ENCODE measurements around the gene DYNLT4.
"Not testable (repeated sequence)": the region's sequence is repeated elsewhere in the genome, so short reads cannot be mapped to it uniquely, and the experiment has no call there.

Gene DYNLT4

GRCh38 chr1:44786841-44787426 lies 20.2 kb downstream of the DYNLT4 start:
- no peak for DNase-seq

DNA sequence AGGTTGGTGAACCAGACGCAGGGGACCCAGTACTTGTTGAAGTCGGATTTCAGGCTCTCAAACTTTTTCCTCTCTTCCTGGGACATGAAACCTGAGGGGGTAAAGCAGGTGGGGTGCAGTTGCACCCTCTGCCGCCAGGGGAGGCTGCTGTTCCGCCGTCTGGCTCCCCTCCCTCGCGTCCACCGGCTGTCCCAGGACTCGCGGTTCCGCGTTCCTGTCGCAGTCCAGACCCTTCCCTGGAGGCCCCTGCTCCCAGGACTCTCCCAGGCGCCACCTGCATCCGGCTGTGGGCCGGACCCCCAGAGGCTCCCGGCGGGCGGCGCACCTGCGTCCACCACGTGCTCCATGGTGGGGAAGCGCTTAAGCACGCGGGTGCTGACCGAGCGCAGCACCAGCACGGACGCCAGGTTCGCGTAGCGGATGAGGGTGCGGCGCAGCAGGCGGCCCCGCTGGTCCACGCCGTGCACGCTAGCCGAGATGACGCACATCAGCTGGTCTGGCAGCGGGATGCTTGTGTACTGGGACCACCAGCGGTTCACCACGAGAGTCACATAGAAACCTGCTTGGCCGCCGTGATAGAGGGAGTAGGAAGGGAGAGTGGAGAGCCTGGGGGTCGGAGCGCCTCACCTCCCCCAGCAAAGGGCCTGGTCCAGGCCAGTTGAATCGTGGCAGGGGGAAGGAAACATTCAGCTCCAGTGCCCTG lies 20.9 kb downstream of the DYNLT4 start:
- peak; percentile 79 for DNase-seq

DNA sequence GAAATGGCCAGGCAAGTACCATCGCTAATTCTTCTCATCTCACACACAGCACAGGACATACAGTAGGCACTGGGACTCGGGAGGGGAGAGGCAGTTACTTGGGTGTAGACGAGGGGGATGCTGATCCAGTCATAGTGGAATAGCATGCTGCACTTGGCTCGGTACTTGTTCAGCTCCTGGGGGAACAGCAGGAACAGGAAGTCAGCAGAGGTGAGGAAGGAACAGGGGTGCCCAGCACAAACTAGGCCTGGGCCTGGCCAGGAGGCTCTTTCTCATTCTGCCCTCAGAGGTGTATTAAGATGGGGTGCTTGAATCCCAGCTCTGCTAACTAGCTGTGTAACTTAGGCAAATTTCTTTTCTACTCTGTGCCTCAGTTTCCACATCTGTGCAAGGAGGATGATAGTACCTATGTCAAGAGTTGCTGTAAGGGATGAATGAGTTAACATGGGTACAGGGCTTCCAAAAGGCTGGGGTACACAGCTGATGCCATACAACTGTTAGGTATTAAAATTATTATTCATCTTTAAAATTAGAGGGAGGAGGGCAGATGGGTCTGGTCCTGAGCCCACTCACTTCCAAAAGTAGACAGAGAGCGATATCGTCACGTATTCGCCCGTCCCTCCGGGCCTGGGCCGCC lies 21.5 kb downstream of the DYNLT4 start:
- no peak for DNase-seq

- DNase-seq = no peak
Observed at GRCh38 chr1:44785029-44785380, 22.1 kb downstream of the DYNLT4 start.

DNA sequence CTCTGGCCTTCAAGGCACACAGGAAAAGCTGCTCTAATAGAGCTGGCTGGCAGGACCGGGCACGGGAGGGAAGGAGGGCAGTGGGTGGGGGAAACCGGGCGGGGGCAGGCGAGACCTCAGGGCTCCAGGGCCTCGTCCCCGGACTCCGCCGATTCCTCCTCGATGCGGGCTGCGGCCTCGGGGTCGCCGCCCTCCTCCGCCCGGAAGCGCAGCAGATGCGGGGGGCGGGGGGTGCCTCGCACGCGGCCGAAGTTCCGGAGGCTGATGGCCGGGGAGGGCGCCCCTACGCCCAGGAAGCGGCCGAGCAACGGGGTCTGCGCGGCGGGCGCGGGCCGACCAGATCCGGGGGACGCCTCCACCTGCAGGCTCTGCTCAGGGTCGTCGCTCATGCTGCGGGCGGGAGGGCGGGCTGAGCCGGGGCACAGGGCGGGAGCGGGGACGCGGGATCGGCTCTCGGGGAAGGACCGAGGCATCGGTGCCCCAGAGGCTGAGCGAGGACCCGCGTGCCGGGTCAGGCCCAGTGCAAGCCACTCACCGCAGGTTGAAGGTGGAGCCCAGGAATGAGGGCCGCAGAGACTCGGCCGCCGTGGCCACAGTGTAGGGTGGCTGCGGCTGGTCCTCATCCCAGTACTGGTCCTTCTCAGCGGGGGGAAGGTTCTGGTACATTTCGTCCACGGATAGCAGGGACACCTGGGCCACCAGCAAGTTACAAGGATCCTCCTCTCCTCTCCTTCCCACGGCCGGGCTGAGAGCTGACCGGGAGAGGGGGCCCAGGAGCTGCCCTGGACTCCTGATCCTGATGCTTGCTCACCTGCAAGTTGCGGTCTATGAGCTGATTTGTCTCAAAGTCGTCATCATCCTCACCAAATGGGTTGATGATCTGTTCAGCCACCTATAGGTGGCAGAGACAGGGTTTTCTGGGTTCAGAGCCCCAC lies 22.8 kb downstream of the DYNLT4 start:
- peak; percentile 34 for DNase-seq

- DNase-seq = no peak
Observed at GRCh38 chr1:44783697-44784093, 23.5 kb downstream of the DYNLT4 start.

DNA sequence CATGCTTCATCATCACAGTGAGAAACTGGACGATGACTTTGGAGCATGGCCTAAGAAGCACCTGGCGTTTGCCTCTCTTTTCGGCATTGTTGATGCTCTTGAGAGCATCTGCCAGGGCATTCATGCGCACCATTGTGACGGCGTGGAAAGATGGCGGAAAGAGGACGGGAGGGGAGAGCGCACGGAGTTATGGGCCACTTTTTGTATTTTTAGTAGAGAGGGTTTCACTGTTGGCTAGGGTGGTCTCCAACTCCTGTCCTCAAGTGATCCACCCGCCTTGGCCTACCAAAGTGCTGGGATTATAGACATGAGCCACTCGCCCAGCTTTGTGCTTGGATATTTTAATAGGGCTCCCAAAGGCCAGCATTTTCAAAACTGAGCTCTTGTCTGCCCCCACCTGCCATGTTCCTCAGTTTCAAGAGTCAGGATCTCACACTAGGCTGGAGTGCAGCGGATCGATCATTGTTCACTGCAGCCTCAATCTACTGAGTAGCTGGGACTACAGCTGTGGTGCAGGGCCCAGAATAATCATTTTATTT lies 26.5 kb downstream of the DYNLT4 start:
- no peak for DNase-seq

DNA sequence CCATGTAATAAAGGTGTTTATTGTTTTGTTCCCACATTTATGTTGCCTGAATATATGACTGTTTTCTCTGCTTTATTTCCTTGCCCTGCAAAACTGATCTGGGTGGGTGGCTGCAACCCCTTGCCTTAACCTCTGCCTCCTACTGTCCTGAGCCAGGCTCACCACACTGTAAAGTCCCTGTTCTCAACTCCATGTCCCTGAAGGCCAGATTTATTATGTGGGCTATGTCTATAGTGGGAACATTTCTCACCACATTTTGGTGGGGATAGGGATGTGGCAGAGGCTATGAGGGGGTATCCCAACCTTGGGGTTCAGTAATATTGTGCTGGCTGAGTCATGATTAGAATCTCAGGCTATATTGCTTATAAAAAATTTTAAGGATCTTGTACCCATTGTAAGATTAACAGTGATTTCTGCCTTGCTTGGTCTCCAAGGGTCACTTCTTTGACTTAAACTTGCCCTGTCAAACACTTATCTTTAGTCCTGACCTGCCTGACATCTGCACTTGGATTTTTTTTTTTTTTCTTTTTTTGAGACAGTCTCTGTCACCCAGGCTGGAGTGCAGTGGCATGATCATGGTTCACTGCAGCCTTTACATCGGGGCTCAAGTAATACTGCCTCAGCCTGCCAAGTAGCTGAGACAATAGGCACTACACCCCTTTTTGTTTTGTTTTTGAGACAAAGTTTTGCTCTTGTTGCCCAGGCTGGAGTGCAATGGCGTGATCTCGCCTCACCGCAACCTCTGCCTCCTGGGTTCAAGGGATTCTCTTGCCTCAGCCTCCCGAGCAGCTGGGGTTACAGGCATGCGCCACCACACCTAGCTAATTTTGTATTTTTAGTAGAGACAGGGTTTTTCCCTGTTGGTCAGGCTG lies 28.2 kb downstream of the DYNLT4 start:
- DNase-seq = no peak

- DNase-seq = no peak
Observed at GRCh38 chr1:44777969-44778635, 29.0 kb downstream of the DYNLT4 start.

DNA sequence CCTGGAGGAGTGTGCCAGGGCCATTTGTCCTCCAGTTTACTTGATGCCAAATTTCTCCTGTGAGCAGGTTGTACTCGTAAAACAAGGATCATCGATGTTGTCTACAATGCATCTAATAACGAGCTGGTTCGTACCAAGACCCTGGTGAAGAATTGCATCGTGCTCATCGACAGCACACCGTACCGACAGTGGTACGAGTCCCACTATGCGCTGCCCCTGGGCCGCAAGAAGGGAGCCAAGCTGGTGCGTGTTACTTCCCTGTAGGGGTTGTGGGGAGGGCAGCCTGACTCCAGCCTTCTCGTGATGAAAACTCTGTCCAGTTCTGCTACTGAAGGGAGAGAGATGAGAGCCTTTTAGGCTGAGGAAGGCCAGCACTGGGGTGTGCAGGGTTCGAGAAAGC lies 29.6 kb downstream of the DYNLT4 start:
- DNase-seq = no peak

GRCh38 chr1:44776730-44777068 lies 30.5 kb downstream of the DYNLT4 start:
- DNase-seq = no peak

- peak; percentile 57 for DNase-seq
Observed at GRCh38 chr1:44775930-44776729, 31.0 kb downstream of the DYNLT4 start.

GRCh38 chr1:44775078-44775929 lies 31.8 kb downstream of the DYNLT4 start, which contains the start of gene RPS8:
Gene RPS8, plus strand, starts transcription at chr1:44775540. Its CDS starts 57 bp downstream, at chr1:44775597.
- peak; percentile 91 for DNase-seq

DNA sequence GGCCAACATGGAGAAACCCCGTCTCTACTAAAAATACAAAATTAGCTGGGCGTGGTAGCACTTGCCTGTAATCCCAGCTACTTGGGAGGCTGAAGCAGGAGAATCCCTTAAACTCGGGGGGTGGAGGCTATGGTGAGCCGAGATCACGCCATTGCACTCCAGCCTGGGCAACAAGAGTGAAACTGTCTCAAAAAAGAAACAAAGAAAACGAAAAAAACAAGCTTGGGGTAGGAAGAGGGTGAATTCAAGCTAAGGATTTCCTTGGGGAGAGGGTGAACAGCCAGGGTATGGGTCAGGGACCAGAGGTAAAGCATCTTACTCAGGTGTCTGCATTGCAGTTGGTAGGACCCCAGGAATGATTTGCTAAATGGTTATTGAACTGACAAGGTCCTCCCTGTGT lies 40.7 kb downstream of the DYNLT4 start:
- not testable (repeated sequence) for DNase-seq

GRCh38 chr1:44760876-44761275 lies 46.3 kb downstream of the DYNLT4 start:
- DNase-seq = no peak

- DNase-seq = no peak
Observed at GRCh38 chr1:44759077-44759476, 48.1 kb downstream of the DYNLT4 start.

DNA sequence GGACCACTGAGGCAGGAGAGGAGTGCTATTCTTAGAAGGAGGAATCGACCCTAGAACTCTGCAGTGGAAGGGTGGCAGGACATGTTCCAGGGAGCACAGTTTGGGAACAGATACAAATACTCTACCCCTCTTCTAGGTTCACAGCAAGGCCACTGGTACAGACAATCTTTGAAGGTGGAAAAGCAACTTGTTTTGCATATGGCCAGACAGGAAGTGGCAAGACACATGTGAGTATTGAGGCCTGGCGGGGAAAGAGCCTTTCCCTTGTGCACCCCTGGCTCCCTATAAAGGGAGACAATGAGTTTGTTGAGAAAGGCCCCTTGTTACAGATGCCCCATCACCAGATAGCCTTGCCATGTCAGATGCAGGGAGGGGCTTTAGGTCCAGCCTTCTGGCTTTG lies 49.7 kb downstream of the DYNLT4 start:
- no peak for DNase-seq

All from activated naive CD4-positive, alpha-beta T cell treated with Interleukin-2 at 50 U/mL for 16 hours (primary cell).